ENCODE results near the gene CPED1. TPM values are rescaled to one million over a fixed set of nuclear protein-coding genes. Genes with fewer than 3 reads are reported as not detected.

Gene CPED1
- total RNA-seq, 1 experiment from 2014 or later = 0.44 TPM

DNA sequence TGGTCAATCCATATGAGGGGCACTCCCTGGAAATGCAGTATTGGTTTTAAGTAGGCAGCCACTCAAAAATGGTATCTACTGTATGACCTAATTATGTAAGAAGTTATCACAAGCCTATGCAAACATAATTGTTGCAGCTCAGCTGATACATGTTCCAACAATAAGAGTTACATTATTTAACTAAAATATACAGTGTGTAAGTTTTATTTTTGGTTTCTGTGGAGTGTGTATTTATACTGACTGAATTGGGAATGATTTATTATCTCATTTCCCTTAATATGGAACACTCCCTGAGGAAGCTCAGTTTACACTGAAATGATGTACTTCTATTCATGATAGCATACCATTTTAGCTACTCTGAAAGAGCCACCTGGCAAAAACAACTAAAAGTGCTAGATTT is 40.5 kb upstream of the CPED1 start:
- TF ChIP-seq ZNF423 (CRISPR knock-in tag; IDR thresholded peaks at IDR 0.05) = no peak
- no peak for TF ChIP-seq TCF7 (CRISPR knock-in tag; IDR thresholded peaks at IDR 0.05; ENCODE audit: low read depth)
- POLR2A ChIA-PET = no interaction called here
- H3K4me1 Mint-ChIP-seq = peaks cover 14% of the 10 kb centered on the region

DNA sequence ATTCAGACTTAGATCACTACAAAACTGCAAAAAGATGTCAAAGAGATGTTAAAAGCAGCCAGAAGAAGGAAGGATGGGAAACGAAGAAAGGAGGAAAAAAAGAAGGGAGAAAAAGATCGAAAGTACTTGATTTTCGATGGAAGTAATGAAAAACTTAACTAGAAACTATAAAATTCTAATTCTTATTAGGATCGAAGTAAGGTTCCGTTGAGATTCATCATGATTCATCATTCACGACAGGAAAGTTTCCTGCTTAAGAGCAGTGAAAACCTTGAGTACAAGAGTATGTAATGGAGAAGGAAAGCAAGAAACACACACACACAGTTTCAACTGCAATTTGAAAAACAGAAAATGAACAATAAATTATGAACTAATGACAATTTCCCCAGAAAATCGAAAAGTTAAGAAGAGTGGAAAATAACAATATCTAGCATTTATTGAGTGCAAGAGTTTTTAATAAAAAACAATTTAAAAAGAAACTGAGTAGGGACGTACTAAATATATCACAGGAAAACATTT is 39.1 kb upstream of the CPED1 start:
- Mint-ChIP-seq H3K4me1 (peaks cover 14% of the 10 kb centered on the region), H3K9me3 (no peaks in the 10 kb centered on the region), H3K36me3 (peaks cover 8% of the 10 kb centered on the region), H3K27ac (peak overlapping the region; percentile 96), H3K27me3 (ENCODE audit: low read depth) (no peaks in the 10 kb centered on the region), H3K4me3 (peak overlapping the region; percentile 73)
- ChIA-PET POLR2A (no interaction called here), CTCF (no interaction called here)
- DNase-seq (ENCODE audit: low spot score) (no peak), ATAC-seq (no peak)
- TF ChIP-seq, protein P1, sequence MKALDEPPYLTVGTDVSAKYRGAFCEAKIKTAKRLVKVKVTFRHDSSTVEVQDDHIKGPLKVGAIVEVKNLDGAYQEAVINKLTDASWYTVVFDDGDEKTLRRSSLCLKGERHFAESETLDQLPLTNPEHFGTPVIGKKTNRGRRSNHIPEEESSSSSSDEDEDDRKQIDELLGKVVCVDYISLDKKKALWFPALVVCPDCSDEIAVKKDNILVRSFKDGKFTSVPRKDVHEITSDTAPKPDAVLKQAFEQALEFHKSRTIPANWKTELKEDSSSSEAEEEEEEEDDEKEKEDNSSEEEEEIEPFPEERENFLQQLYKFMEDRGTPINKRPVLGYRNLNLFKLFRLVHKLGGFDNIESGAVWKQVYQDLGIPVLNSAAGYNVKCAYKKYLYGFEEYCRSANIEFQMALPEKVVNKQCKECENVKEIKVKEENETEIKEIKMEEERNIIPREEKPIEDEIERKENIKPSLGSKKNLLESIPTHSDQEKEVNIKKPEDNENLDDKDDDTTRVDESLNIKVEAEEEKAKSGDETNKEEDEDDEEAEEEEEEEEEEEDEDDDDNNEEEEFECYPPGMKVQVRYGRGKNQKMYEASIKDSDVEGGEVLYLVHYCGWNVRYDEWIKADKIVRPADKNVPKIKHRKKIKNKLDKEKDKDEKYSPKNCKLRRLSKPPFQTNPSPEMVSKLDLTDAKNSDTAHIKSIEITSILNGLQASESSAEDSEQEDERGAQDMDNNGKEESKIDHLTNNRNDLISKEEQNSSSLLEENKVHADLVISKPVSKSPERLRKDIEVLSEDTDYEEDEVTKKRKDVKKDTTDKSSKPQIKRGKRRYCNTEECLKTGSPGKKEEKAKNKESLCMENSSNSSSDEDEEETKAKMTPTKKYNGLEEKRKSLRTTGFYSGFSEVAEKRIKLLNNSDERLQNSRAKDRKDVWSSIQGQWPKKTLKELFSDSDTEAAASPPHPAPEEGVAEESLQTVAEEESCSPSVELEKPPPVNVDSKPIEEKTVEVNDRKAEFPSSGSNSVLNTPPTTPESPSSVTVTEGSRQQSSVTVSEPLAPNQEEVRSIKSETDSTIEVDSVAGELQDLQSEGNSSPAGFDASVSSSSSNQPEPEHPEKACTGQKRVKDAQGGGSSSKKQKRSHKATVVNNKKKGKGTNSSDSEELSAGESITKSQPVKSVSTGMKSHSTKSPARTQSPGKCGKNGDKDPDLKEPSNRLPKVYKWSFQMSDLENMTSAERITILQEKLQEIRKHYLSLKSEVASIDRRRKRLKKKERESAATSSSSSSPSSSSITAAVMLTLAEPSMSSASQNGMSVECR (CRISPR knock-in tag; IDR thresholded peaks at IDR 0.05; ENCODE audit: borderline replicate concordance) = no peak
- TF ChIP-seq EMX1 (CRISPR knock-in tag; IDR thresholded peaks at IDR 0.05) = no peak
- TF ChIP-seq, protein P2, sequence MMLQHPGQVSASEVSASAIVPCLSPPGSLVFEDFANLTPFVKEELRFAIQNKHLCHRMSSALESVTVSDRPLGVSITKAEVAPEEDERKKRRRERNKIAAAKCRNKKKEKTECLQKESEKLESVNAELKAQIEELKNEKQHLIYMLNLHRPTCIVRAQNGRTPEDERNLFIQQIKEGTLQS (CRISPR knock-in tag; conservative IDR thresholded peaks at IDR 0.05) = no peak
- no peak for TF ChIP-seq GRHL2 (CRISPR knock-in tag; IDR thresholded peaks at IDR 0.05; ENCODE audit: insufficient replicate concordance, severe bottlenecking)
- TF ChIP-seq, protein P3, sequence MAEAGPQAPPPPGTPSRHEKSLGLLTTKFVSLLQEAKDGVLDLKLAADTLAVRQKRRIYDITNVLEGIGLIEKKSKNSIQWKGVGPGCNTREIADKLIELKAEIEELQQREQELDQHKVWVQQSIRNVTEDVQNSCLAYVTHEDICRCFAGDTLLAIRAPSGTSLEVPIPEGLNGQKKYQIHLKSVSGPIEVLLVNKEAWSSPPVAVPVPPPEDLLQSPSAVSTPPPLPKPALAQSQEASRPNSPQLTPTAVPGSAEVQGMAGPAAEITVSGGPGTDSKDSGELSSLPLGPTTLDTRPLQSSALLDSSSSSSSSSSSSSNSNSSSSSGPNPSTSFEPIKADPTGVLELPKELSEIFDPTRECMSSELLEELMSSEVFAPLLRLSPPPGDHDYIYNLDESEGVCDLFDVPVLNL (CRISPR knock-in tag; IDR thresholded peaks at IDR 0.05; ENCODE audit: borderline replicate concordance, low read depth) = no peak
- TF ChIP-seq MYBL2 (CRISPR knock-in tag; IDR thresholded peaks at IDR 0.05) = no peak
- TF ChIP-seq, protein P4, sequence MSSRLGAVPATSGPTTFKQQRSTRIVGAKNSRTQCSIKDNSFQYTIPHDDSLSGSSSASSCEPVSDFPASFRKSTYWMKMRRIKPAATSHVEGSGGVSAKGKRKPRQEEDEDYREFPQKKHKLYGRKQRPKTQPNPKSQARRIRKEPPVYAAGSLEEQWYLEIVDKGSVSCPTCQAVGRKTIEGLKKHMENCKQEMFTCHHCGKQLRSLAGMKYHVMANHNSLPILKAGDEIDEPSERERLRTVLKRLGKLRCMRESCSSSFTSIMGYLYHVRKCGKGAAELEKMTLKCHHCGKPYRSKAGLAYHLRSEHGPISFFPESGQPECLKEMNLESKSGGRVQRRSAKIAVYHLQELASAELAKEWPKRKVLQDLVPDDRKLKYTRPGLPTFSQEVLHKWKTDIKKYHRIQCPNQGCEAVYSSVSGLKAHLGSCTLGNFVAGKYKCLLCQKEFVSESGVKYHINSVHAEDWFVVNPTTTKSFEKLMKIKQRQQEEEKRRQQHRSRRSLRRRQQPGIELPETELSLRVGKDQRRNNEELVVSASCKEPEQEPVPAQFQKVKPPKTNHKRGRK (CRISPR knock-in tag; IDR thresholded peaks at IDR 0.05; ENCODE audit: borderline replicate concordance) = no peak

More for the DNA sequence above, 40.5 kb upstream of the CPED1 start:
- Mint-ChIP-seq H3K27me3 (ENCODE audit: low read depth) (no peaks in the 10 kb centered on the region), H3K36me3 (0 out of 2 replicates have a peak, but pooled peaks cover 2% of the 10 kb centered on the region), H3K4me3 (no peak overlapping the region), H3K9me3 (no peaks in the 10 kb centered on the region), H3K27ac (no peak overlapping the region)
- no peak for DNase-seq (ENCODE audit: low spot score)
- no peak for ATAC-seq
- CTCF ChIA-PET = interaction anchor here (1.3 kb wide), 1 partner anchor 156 kb away, joined by 4 read pairs; no protein-coding TSS in a partner anchor

DNA sequence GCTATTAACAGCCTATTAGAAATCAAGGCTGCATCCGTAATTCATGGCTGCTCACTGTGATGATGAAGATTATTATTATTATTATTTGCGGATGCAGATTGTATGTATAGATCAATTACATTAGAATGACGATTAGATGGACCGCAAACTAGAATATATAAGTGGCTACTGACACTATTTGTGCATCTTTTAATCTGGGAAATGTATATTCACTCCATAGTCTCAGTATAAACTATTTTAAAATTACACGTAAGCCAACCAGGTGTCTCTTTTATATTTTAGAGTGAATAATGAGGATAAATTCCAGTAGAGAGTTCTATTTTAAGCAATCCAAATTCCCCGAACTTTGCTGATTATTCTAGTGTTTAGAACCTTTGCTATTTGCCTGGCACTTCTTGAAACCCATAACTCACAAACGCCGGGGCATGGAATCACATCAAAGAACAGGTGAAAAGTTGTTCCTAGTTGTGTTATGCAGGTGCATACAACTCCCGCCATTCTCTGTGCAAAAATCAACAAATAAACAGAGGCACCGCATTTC is 38.4 kb upstream of the CPED1 start:
- peak overlapping the region; percentile 73 for H3K4me3 Mint-ChIP-seq
- peaks cover 12% of the 10 kb centered on the region for H3K36me3 Mint-ChIP-seq
- no peaks in the 10 kb centered on the region for H3K9me3 Mint-ChIP-seq
- DNase-seq (ENCODE audit: low spot score) = no peak
- ChIA-PET POLR2A (interaction anchor here (0.6 to 0.7 kb wide), 16 partner anchors 7 to 1811 kb away, joined by 3 to 6 read pairs (median 4); no protein-coding TSS in a partner anchor), CTCF (interaction anchor here (0.6 to 1.5 kb wide), 6 partner anchors 39 to 158 kb away, joined by 3 to 5 read pairs (median 4); partner anchors contain the start of gene CPED1)
- H3K27ac Mint-ChIP-seq = peak overlapping the region; percentile 96
- ATAC-seq = no peak
- H3K27me3 Mint-ChIP-seq (ENCODE audit: low read depth) = no peaks in the 10 kb centered on the region
- peaks cover 14% of the 10 kb centered on the region for H3K4me1 Mint-ChIP-seq
- TF ChIP-seq ELF4 (CRISPR knock-in tag; IDR thresholded peaks at IDR 0.05; ENCODE audit: low read depth) = no peak
- TF ChIP-seq, protein P5, sequence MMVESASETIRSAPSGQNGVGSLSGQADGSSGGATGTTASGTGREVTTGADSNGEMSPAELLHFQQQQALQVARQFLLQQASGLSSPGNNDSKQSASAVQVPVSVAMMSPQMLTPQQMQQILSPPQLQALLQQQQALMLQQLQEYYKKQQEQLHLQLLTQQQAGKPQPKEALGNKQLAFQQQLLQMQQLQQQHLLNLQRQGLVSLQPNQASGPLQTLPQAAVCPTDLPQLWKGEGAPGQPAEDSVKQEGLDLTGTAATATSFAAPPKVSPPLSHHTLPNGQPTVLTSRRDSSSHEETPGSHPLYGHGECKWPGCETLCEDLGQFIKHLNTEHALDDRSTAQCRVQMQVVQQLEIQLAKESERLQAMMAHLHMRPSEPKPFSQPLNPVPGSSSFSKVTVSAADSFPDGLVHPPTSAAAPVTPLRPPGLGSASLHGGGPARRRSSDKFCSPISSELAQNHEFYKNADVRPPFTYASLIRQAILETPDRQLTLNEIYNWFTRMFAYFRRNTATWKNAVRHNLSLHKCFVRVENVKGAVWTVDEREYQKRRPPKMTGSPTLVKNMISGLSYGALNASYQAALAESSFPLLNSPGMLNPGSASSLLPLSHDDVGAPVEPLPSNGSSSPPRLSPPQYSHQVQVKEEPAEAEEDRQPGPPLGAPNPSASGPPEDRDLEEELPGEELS (CRISPR knock-in tag; IDR thresholded peaks at IDR 0.05) = peak; percentile 58; the same call in 1 of the 2 replicates
- 0 out of 2 replicates have a peak, but pooled peaks have one; percentile 17 for TF ChIP-seq SP1 (CRISPR knock-in tag; conservative IDR thresholded peaks at IDR 0.05)
- no peak for TF ChIP-seq ZNF671 (CRISPR knock-in tag; IDR thresholded peaks at IDR 0.05)
- TF ChIP-seq, protein P2 (CRISPR knock-in tag; conservative IDR thresholded peaks at IDR 0.05) = no peak
- no peak for TF ChIP-seq TP53 (CRISPR knock-in tag; IDR thresholded peaks at IDR 0.05)
- no peak for TF ChIP-seq JAZF1 (CRISPR knock-in tag; IDR thresholded peaks at IDR 0.05)
- TF ChIP-seq ZBTB21 (CRISPR knock-in tag; IDR thresholded peaks at IDR 0.05; ENCODE audit: borderline replicate concordance) = no peak
- TF ChIP-seq, protein P6, sequence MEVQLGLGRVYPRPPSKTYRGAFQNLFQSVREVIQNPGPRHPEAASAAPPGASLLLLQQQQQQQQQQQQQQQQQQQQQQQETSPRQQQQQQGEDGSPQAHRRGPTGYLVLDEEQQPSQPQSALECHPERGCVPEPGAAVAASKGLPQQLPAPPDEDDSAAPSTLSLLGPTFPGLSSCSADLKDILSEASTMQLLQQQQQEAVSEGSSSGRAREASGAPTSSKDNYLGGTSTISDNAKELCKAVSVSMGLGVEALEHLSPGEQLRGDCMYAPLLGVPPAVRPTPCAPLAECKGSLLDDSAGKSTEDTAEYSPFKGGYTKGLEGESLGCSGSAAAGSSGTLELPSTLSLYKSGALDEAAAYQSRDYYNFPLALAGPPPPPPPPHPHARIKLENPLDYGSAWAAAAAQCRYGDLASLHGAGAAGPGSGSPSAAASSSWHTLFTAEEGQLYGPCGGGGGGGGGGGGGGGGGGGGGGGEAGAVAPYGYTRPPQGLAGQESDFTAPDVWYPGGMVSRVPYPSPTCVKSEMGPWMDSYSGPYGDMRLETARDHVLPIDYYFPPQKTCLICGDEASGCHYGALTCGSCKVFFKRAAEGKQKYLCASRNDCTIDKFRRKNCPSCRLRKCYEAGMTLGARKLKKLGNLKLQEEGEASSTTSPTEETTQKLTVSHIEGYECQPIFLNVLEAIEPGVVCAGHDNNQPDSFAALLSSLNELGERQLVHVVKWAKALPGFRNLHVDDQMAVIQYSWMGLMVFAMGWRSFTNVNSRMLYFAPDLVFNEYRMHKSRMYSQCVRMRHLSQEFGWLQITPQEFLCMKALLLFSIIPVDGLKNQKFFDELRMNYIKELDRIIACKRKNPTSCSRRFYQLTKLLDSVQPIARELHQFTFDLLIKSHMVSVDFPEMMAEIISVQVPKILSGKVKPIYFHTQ (CRISPR knock-in tag; IDR thresholded peaks at IDR 0.05) = no peak

Data from WTC11 (cell line).